HG03045 (cell line): ENCODE data around the gene LTB4R.
"Not testable (repeated sequence)": the region's sequence is repeated elsewhere in the genome, so short reads cannot be mapped to it uniquely, and the experiment has no call there.

ENCODE experiments used
- ATAC-seq: cut with Tn5 transposase; IDR thresholded peaks from one replicate; pipeline ENCODE4 v1.9.1; 2021; ENCODE audit warnings: mild to moderate bottlenecking, moderate library complexity; ENCODE audit not compliant: unreplicated experiment

The LTB4R gene

GRCh38 chr14:24317141-24317928 is 6.0 kb downstream of the LTB4R start:
- ATAC-seq, result no peak

GRCh38 chr14:24321212-24321975 is 10.1 kb downstream of the LTB4R start:
- no peak for ATAC-seq

GRCh38 chr14:24322672-24323071 is 11.4 kb downstream of the LTB4R start:
- no peak for ATAC-seq

- ATAC-seq, result no peak
Measured at GRCh38 chr14:24323341-24323740, 12.0 kb downstream of the LTB4R start.

GRCh38 chr14:24324024-24324423 is 12.7 kb downstream of the LTB4R start:
- ATAC-seq, result no peak

GRCh38 chr14:24325041-24325530 is 13.8 kb downstream of the LTB4R start:
- no peak for ATAC-seq

GRCh38 chr14:24325963-24326362 is 14.7 kb downstream of the LTB4R start:
- no peak for ATAC-seq

GRCh38 chr14:24327303-24327702 is 16.0 kb downstream of the LTB4R start:
- no peak for ATAC-seq

GRCh38 chr14:24327914-24328313 is 16.6 kb downstream of the LTB4R start:
- not testable (repeated sequence) for ATAC-seq

GRCh38 chr14:24329073-24329663 is 17.9 kb downstream of the LTB4R start:
- no peak for ATAC-seq

GRCh38 chr14:24329736-24330135 is 18.4 kb downstream of the LTB4R start:
- no peak for ATAC-seq

GRCh38 chr14:24330973-24331674 is 19.8 kb downstream of the LTB4R start:
- ATAC-seq, result no peak

GRCh38 chr14:24331731-24332267 is 20.5 kb downstream of the LTB4R start:
- no peak for ATAC-seq

GRCh38 chr14:24332268-24332993 is 21.1 kb downstream of the LTB4R start:
- ATAC-seq, result peak; percentile 66

- ATAC-seq, result no peak
Measured at GRCh38 chr14:24334431-24335291, 23.4 kb downstream of the LTB4R start, which contains the start of gene ADCY4. ADCY4 (minus strand) TSS chr14:24335071; CDS start chr14:24334652, 419 bp downstream.

- ATAC-seq, result no peak
Measured at GRCh38 chr14:24335461-24336171, 24.3 kb downstream of the LTB4R start.

- ATAC-seq, result no peak
Measured at GRCh38 chr14:24337144-24337823, 26.0 kb downstream of the LTB4R start.

GRCh38 chr14:24337824-24338175 is 26.5 kb downstream of the LTB4R start:
- ATAC-seq, result no peak
